NCI-H1105 (cell line): ENCODE measurements around the gene TMEM72.
A peak's percentile ranks its signal among the peaks of the same experiment; 100 is the strongest.
"Not testable (repeated sequence)": the region's sequence is repeated elsewhere in the genome, so short reads cannot be mapped to it uniquely, and the experiment has no call there.

Source experiments
- DNase-seq: peaks from one replicate; lab custom pipeline; 2025; lab: John Stamatoyannopoulos, UW

TMEM72 gene

DNA sequence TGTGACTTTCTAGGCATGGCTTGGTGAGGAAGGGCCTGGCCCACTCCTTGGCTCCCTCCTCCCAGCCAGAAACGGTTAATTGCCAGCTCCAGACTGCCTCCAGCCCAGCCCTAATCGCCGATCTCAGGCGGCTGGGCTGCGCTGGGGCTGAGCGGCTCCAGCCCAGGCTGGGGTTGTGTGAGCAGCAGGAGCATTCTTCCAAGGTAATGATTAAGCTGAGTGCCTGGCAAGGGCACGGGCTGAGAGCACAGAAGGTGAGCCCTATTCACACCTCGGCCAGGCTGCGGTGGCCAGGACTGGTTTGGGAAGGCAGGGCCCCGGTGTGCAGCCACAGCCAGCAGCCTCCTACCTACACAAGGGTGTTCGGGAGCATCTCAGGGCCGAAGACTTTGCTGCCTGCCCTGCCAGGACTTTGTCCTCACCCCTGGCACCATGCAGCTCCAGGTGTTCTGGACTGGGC lies at the start of gene TMEM72:
Gene TMEM72, plus strand, starts transcription at position 257 of the 460 bp plus-strand sequence. Its CDS starts 176 bp downstream, at position 433.
- DNase-seq: no peak

DNA sequence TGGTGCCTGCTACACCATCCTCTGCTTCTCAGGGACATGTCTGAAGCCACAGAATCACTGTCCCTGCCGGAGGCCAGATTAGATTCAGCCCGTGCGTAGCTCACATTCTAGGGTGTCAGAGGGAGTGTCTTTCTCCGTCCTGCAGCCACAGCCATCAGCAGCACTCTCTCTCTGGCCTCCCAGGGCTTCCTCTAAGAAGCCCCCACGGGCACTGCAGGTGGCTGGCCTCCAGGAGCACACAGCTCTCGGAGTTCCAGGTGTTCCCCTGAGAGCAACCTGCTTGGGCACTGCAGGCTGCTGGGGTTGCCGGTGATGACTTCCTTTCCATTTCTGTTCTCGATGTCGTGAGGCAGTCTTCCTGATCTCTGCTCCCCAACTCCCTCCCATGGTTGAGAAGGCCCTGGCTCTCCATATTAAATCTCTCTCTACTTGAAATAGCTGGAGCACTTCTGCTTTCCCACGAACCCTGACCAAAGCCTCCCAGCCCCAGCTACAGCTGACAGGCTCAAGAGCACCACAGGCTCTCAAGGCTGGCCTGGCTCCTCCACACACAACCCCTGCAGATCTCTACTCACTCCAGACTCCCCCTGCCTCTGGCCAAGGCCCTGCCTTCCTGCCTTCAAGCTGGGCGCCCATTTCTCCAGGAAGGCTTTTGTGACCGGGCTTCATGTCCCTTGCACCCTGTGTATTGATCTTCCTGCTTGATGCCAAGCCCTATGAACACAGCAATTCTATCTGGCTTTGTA lies 49.0 kb upstream of the TMEM72 start:
- DNase-seq: no peak

DNA sequence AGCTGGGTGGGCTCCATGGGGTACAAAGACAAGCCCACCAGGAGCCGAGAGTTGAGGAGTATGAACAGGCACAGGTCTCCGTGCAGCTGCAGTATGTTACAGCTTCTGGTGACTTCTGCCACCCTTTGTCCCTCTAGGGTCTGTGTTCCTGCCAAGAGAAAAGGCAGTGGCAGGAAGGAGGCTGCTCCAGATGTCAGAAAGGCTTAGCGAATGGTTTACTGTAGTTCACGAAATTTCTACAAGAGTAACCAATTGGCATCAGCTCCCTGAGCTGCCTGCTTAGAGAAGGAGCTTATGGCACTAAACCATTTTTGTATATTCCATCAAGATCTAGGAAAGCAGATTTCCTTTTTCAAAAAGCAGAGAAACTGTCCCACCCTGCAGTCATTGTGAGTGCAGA lies 48.2 kb upstream of the TMEM72 start:
- no peak for DNase-seq

DNA sequence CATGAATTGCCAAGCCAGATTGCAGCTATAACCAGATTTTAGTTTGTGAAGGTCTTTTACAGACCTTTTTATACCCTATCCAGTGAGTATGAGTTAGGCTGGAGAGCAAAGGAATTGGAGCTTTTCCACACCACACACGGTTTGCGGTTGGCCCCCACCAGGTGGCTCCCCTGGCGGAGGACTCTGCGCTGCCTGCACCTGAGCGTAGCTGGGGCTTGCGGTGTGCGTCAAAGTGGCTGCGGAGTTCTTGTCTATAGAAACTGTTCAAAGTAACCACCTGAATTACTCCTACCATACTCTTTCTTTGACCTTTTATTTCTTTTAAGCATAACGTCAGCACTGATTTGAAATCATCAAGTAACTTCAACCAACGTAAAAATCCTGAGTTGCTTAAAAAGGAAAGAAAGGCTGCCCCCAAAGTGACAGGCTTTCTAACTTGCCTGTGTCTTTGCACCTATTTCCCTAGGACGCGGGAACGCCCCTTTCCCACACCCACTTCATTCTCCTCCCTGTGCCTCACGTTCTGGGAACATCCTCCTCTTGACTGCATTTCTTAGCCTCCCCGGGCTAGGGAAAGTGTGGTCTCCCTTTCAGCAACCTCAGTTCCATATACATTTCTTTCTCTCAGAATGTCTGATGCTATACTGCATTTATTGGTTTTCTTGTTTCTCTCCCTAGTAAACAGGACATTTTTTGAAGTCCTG lies 47.6 kb upstream of the TMEM72 start:
- DNase-seq: no peak

DNA sequence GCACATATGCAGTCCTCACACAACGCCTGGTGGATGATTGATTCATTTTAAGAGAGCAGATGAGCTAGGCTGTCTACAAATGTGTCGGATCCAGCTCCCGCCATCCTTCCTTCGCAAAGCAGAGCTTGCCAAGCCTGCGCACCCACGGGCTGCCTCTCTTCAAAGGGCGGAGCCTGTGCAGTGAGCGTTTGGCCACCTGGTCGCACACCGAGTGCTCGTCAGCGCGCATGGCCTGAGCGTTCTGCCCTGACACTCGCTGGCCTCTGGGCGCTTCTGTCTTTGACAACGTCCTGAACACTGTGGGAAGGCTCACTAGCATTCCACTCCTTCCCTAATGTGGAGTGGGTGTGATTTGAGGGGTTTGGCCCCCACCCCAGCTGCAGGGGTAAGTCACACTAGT lies 47.1 kb upstream of the TMEM72 start:
- peak; percentile 50 for DNase-seq

DNA sequence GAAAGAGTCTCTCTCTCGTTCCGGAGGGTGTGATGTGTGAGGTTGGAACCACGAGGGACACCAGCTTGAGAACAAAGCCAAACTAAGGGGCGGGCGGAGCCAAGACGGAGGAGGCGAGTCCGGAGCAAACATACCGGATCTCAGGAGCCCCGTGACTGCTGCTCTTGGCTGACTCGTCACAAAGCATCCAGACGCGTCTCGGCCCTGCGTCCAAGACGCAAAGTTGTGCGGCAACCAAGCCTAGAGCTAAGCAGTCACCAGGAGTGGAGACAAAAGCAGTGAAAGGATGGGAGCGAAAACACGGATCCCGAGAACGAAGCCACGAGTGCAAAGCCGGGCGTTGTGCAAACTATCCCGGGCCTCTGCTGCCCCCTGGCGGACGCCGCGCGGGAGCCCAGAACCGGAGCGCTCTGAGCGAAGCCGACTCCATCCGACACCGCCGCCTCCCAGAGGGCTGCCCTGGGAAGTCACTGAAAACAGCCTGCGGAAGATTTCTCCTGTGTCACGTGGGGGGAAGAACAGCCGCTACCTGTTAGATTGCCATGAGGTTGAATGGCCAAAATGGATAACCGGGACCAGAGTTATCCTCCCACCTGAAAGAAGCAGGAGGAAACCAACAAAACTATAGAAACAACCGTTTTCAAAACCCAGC lies 46.4 kb upstream of the TMEM72 start:
- DNase-seq: peak; percentile 41

DNA sequence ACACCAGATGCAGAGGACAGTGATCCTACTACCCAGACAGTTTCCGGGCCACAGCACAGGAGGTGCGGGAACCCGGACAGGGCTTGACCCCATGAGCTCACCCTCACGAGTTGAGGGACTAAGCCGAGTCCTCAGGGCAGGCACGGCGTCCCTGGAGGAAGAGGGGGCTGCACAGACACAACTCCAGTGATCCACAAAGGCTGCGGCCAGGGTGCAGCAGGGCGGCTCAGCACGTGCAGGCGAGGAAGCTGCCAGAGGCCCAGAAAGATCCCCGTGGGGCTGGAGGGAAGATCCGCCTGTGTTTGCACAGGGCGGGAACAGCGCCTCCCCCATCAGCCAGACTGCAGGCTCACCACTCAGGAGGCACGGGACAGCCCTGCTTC lies 45.9 kb upstream of the TMEM72 start:
- DNase-seq: no peak

DNA sequence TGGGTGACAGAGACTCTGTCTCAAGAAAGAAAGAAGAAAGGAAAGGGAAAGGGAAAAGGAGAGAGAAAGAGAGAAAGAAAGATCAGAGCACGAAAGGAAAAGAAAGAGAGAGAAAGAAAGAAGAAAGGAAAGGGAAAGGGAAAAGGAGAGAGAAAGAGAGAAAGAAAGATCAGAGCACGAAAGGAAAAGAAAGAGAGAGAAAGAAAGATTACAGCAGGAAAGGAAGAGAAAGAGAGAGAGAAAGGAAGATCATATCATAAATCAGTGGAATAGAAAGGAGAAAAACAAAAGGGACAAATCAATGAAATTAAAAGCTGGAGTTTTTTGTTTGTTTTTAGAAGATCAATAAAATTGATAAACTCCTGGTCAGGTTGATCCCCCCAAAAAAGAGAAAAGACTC lies 44.8 kb upstream of the TMEM72 start:
- DNase-seq: not testable (repeated sequence)

DNA sequence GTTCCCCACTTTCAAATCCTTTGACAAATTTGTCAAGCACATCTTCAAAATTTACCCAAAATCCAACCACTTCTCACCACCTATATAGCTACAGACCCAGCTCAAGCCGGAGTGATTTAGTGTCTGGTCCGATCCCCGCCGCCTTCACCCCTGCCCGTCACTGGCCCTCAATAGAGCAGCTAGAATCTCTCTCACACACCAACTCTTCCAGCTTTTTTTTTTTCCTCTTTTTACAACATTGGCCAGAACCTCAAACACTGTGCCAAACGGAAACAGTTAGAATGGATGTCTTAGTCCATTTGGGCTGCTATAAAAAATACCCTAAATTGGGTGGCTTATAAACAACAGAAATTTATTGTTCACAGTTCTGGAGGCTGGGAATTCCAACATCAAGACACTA lies 41.1 kb upstream of the TMEM72 start:
- no peak for DNase-seq

DNA sequence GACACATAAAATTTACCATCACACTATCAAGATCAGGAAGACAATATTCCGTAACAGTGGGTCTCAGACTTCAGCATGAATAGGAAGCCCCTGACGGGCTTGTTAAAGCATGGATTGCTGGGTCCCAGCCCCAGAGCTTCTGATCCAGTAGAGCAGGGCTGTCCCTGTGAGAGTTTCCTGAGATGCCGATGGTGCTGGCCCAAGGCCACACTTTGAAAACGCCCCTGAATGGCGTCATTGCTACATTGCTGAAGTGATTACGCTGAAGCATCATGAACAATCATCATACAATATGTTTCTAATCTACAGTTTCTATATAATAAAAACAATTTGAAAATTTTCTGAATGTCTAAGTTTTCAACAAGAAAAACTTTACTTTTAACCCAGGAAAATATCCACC lies 38.0 kb upstream of the TMEM72 start:
- DNase-seq: no peak

DNA sequence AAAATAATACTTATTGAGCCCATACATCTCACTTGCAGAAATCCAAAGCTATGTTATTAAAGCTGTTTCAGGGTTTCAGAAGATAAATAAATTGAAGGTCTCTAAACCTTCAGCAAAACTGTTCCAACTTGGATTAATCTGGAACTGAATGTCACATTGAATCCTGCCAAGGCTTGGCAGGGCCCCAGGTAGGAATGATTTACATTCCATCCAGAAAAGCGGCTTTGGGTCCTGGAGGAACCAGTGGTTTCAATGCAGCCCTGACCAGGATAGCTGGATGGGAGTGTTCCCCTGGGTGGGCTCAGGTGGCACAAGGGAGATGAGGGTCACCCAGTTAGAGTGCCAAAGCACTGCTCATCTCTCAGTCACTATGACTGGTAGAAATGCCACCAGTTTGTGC lies 37.0 kb upstream of the TMEM72 start:
- DNase-seq: no peak

DNA sequence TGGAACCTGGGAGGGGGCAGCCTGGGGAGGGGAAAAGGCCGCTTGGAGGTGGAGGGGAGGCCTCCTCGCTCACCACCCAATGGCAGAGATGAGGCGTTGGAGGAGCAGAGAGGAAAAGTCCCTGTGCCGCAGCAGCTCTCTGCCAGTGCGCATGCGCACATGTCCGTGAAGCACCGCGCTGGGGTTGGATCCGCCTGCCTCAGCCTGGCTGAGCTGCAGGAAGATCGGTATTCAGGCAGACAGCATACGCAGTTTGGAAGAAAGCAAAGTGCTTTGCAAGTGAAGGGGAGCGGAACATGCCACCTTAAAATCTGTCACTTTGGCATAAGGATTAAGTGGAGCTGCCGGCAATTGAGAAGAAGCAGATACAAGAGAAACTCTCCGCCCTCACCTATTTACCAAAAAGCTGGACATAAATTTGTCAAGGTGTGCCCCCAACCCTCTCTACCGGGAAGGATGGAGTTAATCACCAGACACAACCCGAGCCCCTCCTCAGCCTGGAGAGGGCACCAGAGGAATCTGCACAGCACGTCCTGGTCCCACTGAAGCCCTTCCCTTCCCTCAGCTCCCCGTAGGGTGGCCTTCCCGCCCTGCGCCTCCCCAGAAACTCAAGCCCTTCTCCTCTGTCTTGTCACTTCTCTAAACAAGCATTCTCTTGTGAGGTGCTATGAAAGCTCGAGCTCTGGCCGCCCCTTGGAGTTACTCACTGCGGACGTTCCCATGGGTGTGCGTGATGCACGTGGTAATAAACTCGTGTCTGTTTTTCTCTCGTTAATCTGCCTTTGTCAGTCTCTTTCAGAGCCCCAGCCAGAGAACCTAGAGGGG lies 32.2 kb upstream of the TMEM72 start:
- peak; percentile 42 for DNase-seq

DNA sequence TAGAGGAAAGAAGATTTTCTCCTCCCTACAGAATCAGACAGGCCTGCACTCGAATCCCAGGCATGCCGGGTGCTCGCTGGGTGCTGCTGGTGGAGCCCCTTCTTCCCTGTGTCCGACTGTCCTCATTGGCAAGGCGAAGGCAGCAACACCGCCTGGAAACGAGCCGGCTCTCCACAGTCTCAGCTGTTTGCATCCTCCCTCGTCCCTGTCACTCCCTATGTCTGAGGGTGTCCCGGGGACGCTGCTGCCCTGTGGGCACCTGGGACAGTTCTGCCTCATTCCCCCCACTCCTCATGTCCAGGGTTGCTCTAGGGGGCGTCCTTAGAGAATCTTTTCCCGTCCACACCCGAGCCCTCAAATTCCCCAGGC lies 31.6 kb upstream of the TMEM72 start:
- no peak for DNase-seq

DNA sequence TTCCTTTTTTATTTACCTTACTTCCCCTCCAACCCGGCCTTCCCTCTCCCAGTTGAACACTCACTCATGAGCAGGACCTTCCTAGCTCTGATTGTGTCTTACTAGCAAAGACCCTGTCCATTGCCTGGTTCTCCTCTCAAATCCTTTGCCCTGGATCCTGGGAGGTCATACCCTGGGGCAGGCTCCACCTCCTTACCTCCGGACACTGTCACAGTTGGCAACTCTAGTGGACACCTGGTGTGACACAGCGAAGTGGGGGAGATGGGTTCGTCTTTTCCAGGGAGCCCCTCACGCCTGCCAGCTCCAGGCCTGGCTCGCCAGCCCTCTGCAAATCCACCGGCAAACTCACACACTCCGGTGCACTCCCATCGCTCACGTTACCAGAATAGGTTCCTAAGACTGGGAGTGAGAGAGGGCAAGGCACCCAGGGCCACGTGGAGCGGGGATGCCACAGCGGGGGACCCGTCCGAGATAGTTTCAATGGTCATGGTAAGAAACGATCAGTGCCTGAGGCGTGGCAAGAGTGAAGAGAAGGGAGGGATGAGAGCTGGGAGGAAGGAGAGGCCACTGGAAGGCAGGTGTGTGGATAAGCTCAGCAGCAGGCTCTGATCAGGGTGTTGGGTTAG lies 30.9 kb upstream of the TMEM72 start:
- no peak for DNase-seq

DNA sequence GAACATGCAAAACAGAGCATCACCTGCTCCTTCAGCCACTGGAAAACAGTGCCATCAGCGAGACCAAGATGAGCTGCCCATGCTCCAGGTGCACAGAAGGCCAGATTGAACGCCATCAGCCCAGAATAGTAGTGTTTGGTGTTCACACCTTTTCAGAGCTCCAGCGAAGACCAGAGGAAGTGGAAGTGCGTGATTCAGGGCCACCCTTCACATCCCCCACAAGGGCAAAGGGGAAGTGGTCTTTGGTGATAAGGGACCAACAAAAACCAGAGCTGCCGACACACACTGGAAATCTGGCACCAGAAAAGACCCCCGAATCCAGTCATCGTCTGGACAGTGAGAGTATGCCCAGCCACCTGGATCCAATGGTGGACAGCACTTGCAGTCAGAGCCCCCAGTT lies 29.5 kb upstream of the TMEM72 start:
- DNase-seq: no peak

DNA sequence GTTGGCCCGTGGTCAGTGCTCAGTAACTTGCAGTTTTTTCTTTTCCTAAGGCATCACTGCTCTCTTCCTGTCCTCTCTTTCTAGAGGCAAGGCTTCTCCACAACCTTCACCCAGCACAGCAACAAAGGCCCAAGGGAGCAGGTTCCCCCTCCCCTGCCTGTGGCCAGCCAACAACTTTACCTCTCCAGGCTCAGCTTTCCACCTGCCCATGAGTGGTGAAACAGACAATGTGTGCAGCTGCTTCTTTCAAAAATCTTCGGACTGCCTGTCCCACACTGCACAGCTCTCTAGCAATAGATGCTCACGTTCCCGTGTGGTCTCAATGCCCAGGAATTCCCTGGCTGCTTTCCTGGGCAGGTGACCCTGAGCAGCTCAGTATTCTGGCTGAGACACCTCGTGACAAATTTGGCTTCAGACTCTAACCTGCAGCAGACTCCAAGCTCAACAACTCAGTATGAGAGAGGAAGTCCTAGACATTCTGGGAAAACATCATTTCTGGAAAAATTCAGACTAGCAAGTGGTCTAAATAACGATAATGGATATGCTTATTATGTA lies 28.9 kb upstream of the TMEM72 start:
- no peak for DNase-seq

DNA sequence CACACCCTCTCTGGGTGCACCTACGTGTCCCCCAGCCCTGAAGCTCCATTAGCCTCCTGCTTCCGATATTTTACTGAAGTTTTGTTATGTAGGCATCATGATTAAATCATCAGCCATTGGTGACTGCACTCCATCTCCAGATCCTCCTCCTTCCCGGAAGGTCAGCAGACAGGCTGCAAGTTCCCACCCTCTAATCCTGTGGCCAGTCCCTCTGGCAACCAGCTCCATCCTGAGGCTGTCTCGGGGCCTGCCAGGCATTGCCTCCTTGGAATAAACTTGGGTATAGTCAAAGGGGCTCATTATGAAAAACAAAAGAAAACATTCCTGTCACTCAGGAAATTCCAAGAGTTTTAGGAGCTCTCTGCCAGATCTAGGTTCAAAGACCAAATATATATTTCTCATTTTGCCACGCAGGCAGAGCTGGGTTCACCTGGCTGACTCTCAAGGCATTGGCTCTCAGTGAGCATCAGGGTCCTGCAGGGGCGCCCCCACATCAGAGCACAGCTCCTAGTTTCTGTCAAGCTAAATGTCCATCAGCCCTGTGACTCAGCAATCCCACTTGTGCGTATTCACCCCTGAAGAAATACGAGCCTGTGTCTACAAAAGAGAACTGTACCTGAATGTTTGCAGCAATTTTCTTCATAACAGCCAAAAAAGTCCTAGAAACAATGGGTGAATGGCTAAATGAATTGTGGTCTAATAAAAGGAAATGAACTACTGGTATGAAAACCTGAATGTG lies 27.4 kb upstream of the TMEM72 start:
- DNase-seq: no peak

DNA sequence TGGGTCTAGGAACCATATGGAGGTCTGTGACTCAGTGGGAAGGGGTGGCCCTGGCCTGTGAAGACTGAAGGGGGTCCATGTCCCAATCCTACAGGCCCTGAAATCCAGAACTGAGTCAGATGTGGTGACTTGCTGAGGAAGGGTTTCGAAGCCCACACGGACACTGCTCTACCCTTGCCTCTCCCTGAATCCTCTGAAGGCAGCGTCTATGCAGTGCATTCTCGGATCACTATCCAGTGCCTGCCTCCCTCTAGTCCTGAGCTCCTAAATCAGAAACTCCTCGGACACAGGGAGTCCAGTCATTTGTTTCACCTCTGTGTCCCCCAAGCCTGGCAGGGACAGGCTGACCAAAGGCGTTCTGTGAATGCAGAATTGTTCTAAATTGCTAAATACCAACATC lies 25.4 kb upstream of the TMEM72 start:
- DNase-seq: no peak

DNA sequence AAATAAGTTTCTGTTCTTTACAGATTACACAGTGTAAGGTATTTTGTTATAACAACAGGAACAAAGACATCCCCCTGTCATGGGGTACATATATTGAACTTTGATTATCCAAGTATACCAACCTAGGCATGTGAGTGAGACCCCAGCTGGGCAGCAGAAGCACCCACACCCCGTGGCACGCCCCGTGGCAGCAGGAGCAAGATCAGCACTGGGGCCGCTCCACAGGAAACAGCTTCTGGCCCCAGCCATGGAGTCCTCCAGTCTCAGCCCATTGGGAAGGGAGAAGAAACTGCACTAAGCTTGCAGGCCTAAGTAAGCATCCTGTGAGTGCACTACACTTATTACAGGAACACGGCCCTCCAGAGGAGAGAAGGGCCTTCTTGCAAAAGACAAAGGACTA lies 24.2 kb upstream of the TMEM72 start:
- DNase-seq: no peak

DNA sequence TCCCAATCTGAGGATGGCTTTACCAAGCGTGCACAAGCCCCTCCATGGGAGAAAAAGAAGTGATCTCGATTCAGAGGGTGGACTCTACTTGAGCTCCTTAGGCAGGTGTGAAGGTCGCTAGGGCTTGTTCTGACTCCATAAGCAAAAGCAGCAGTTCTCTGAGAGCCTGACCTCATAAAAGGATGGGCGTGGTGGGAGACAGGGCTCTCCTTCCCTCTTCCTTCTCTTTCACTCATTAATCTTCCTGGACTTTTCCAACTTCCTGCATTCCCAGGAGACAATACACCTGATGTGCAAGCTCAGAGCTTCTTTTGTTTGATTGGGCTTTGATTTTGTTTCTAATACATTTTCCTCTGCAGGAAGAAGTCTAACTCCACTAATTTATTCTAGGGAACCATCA lies 22.3 kb upstream of the TMEM72 start:
- no peak for DNase-seq

DNA sequence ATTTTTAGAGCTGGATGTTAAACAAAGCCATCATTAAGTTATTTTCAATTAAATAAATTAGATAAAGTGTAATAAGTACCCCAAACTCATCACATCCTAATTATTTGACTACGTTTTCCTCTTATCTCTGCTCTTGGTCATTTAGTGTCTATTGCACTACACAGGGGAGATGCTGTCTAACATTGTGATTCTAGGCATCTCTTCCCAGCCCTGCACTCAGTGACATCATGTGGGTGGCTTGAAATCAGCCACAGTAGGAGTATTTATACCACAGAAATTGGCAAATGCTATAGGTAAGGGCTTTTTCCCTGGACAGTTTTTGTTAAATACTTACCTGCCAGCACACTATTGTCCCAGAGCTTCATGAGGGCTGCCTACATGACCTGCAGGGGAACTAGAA lies 21.3 kb upstream of the TMEM72 start:
- no peak for DNase-seq
